22Rv1 (cell line): Measurements from ENCODE around the gene SLC12A8.

ENCODE experiments used
- CTCF ChIP-seq: fragments of 450-650 bp; IDR thresholded peaks from 2 replicates; pipeline ENCODE4 v1.5.1; 2017; ENCODE audit warnings: mild to moderate bottlenecking
- ZFX ChIP-seq: fragments of 450-650 bp; IDR thresholded peaks from 2 replicates; pipeline ENCODE4 v1.6.1; 2017; ENCODE audit warnings: antibody characterized with exemption, borderline replicate concordance

- TF ChIP-seq ZFX (no peak), CTCF (no peak)
These were observed 155.2 kb downstream of the SLC12A8 start for GRCh38 chr3:125057186-125057850.
